ENCODE data around the gene IGLL1. TPM values are rescaled to one million over a fixed set of nuclear protein-coding genes. Genes with fewer than 3 reads are reported as not detected.

IGLL1 gene
- polyA plus RNA-seq, 1 of the 3 experiments (the other 2 are of a cell fraction): not detected

DNA sequence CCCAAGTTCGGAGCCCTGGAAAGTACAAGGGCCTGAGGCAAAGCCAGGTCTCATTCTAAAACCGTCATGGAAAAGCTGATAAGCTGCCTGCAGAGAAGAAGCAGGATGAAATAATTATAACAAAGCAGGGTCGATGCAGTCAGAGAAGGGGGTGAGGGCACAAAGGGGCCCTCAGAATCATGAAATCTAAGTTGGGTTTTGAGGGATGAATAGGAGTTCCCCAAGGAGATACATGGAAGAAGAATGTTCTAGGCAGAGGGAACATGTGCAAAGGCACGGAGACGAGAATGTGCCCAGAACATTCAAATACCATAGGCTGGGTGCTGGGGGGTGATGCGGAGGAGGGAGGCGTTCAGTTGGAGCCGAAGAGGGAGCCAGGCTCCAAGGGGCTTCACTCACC is 25.0 kb downstream of the IGLL1 start:
- DNase-seq: no peak
- no peaks in the 10 kb centered on the region for H3K36me3 ChIP-seq (replicated peaks in 1 of 2; ENCODE audit: control insufficient read depth in 1 of 2, insufficient read depth in 2 of 2, low read length in 1 of 2)
- no peak overlapping the region for H3K4me2 ChIP-seq
- ChIA-PET POLR2A (no interaction called here), CTCF (interaction anchor here (0.7 to 1.5 kb wide), 3 partner anchors 10 to 294 kb away, joined by 3 to 8 read pairs (median 3); no protein-coding TSS in a partner anchor)
- H3K79me2 ChIP-seq (ENCODE audit: insufficient read depth): no peaks in the 10 kb centered on the region
- no peak overlapping the region for H3K9ac ChIP-seq
- no peaks in the 10 kb centered on the region for H3F3A ChIP-seq (replicated peaks; ENCODE audit: insufficient read depth)
- WGBS (ENCODE audit: low lambda C conversion rate): 61% methylated on average over 8 of the region's 8 CpGs
- no peak overlapping the region for H3K27ac ChIP-seq (ENCODE audit: low read depth in 2 of 2, low read length in 1 of 2)
- H3K4me3 ChIP-seq (ENCODE audit: low read depth in 2 of 2, low read length in 1 of 2): no peak overlapping the region
- no peaks in the 10 kb centered on the region for H3K4me1 ChIP-seq (ENCODE audit: control insufficient read depth in 1 of 2, insufficient read depth in 2 of 2, low read depth in 1 of 2, low read length in 1 of 2)
- no peaks in the 10 kb centered on the region for H3K27me3 ChIP-seq (ENCODE audit: insufficient read depth)
- no peaks in the 10 kb centered on the region for H3K9me3 ChIP-seq
- no peaks in the 10 kb centered on the region for H4K20me1 ChIP-seq (ENCODE audit: insufficient read depth)
- TF ChIP-seq, protein P1, sequence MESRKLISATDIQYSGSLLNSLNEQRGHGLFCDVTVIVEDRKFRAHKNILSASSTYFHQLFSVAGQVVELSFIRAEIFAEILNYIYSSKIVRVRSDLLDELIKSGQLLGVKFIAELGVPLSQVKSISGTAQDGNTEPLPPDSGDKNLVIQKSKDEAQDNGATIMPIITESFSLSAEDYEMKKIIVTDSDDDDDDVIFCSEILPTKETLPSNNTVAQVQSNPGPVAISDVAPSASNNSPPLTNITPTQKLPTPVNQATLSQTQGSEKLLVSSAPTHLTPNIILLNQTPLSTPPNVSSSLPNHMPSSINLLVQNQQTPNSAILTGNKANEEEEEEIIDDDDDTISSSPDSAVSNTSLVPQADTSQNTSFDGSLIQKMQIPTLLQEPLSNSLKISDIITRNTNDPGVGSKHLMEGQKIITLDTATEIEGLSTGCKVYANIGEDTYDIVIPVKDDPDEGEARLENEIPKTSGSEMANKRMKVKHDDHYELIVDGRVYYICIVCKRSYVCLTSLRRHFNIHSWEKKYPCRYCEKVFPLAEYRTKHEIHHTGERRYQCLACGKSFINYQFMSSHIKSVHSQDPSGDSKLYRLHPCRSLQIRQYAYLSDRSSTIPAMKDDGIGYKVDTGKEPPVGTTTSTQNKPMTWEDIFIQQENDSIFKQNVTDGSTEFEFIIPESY (IDR thresholded peaks at IDR 0.05; ENCODE audit: borderline replicate concordance, low read depth): no peak
- no peak for TF ChIP-seq MEF2A (IDR thresholded peaks at IDR 0.05; ENCODE audit: borderline replicate concordance, low read depth)
- TF ChIP-seq YY1 (IDR thresholded peaks at IDR 0.05; ENCODE audit: low read depth): no peak
- TF ChIP-seq TAF1 (IDR thresholded peaks at IDR 0.05; ENCODE audit: borderline replicate concordance, low read depth, low read length): no peak
- TF ChIP-seq SMC3 (IDR thresholded peaks at IDR 0.05; ENCODE audit: low read depth, low read length): no peak
- no peak for TF ChIP-seq RCOR1 (IDR thresholded peaks at IDR 0.05; ENCODE audit: low read length)
- TF ChIP-seq SIN3A (IDR thresholded peaks at IDR 0.05; ENCODE audit: borderline replicate concordance, low read depth, low read length): no peak
- no peak for TF ChIP-seq NRF1 (IDR thresholded peaks at IDR 0.05; ENCODE audit: low read depth, low read length)
- H3K9me2 ChIP-seq: no peaks in the 10 kb centered on the region
- no peak overlapping the region for H2AFZ ChIP-seq (ENCODE audit: low read depth)

DNA sequence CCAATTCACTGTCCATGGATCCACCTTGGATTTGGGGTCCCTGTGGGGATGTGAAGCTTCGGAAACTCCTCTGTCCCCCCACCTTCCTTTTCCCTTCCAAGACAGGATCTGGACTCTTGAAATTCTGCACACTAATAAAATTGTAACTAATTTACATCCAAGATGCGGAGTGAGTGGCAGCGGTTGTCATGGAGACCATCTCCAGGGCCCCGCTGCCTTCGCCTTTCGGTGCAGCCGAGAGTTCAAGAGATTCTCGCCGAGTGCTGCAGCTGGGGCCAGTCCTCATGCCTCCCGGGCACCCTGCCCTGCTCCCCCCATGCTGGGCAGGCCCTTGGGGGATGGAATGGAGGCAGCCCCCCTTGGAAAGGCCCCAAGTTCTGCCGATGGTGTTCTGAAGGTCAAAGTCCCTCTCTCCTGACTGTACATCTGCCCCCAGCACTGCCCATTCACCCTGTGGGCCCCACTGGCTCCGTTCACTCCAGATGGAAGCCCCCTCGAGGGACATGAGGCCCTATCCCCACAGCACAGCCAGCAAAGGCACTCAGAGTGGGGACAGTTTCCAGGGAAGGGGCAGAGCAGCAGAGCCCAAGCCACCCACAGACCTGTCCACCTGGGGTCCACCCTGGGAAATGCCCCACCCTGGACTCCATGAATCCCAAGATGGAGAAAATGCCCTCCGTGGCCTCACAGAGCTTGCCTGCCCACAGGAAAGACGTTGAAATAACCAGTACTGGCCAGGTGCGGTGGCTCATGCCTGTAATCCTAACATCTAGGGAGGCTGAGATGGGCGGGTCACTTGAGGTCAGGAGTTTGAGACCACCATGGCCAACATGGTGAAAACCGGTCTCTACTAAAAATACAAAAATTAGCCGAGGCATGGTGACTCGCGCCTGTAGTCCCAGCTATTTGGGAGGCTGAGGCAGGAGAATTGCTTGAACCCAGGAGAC is 25.9 kb downstream of the IGLL1 start:
- Histone ChIP-seq H3K9ac (no peak overlapping the region), H3K4me3 (ENCODE audit: low read depth in 2 of 2, low read length in 1 of 2) (no peak overlapping the region), H3K27me3 (ENCODE audit: insufficient read depth) (no peaks in the 10 kb centered on the region), H3K4me2 (no peak overlapping the region), H2AFZ (ENCODE audit: low read depth) (no peak overlapping the region), H4K20me1 (ENCODE audit: insufficient read depth) (no peaks in the 10 kb centered on the region), H3K27ac (ENCODE audit: low read depth in 2 of 2, low read length in 1 of 2) (no peak overlapping the region), H3F3A (replicated peaks; ENCODE audit: insufficient read depth) (no peaks in the 10 kb centered on the region), H3K4me1 (ENCODE audit: control insufficient read depth in 1 of 2, insufficient read depth in 2 of 2, low read depth in 1 of 2, low read length in 1 of 2) (no peaks in the 10 kb centered on the region), H3K36me3 (replicated peaks in 1 of 2; ENCODE audit: control insufficient read depth in 1 of 2, insufficient read depth in 2 of 2, low read length in 1 of 2) (no peaks in the 10 kb centered on the region), H3K79me2 (ENCODE audit: insufficient read depth) (no peaks in the 10 kb centered on the region), H3K9me2 (no peaks in the 10 kb centered on the region), H3K9me3 (no peaks in the 10 kb centered on the region)
- CTCF ChIA-PET: no interaction called here
- WGBS (ENCODE audit: low lambda C conversion rate): 70% methylated on average over 21 of the region's 21 CpGs
- POLR2A ChIA-PET: interaction anchor here (0.7 kb wide), 1 partner anchor 291 kb away, joined by 4 read pairs; no protein-coding TSS in a partner anchor
- TF ChIP-seq RFX5 (IDR thresholded peaks at IDR 0.05; ENCODE audit: low read length) (no peak), JUND (IDR thresholded peaks at IDR 0.05) (no peak), FOXJ3 (CRISPR knock-in tag; IDR thresholded peaks at IDR 0.05) (no peak), NFIC (IDR thresholded peaks at IDR 0.05; ENCODE audit: borderline replicate concordance) (no peak)
- TF ChIP-seq, protein P2, sequence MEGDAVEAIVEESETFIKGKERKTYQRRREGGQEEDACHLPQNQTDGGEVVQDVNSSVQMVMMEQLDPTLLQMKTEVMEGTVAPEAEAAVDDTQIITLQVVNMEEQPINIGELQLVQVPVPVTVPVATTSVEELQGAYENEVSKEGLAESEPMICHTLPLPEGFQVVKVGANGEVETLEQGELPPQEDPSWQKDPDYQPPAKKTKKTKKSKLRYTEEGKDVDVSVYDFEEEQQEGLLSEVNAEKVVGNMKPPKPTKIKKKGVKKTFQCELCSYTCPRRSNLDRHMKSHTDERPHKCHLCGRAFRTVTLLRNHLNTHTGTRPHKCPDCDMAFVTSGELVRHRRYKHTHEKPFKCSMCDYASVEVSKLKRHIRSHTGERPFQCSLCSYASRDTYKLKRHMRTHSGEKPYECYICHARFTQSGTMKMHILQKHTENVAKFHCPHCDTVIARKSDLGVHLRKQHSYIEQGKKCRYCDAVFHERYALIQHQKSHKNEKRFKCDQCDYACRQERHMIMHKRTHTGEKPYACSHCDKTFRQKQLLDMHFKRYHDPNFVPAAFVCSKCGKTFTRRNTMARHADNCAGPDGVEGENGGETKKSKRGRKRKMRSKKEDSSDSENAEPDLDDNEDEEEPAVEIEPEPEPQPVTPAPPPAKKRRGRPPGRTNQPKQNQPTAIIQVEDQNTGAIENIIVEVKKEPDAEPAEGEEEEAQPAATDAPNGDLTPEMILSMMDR (IDR thresholded peaks at IDR 0.05): no peak
- TF ChIP-seq, protein P3, sequence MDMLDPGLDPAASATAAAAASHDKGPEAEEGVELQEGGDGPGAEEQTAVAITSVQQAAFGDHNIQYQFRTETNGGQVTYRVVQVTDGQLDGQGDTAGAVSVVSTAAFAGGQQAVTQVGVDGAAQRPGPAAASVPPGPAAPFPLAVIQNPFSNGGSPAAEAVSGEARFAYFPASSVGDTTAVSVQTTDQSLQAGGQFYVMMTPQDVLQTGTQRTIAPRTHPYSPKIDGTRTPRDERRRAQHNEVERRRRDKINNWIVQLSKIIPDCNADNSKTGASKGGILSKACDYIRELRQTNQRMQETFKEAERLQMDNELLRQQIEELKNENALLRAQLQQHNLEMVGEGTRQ (IDR thresholded peaks at IDR 0.05; ENCODE audit: borderline replicate concordance, low read depth, low read length): no peak
- TF ChIP-seq, protein P4, sequence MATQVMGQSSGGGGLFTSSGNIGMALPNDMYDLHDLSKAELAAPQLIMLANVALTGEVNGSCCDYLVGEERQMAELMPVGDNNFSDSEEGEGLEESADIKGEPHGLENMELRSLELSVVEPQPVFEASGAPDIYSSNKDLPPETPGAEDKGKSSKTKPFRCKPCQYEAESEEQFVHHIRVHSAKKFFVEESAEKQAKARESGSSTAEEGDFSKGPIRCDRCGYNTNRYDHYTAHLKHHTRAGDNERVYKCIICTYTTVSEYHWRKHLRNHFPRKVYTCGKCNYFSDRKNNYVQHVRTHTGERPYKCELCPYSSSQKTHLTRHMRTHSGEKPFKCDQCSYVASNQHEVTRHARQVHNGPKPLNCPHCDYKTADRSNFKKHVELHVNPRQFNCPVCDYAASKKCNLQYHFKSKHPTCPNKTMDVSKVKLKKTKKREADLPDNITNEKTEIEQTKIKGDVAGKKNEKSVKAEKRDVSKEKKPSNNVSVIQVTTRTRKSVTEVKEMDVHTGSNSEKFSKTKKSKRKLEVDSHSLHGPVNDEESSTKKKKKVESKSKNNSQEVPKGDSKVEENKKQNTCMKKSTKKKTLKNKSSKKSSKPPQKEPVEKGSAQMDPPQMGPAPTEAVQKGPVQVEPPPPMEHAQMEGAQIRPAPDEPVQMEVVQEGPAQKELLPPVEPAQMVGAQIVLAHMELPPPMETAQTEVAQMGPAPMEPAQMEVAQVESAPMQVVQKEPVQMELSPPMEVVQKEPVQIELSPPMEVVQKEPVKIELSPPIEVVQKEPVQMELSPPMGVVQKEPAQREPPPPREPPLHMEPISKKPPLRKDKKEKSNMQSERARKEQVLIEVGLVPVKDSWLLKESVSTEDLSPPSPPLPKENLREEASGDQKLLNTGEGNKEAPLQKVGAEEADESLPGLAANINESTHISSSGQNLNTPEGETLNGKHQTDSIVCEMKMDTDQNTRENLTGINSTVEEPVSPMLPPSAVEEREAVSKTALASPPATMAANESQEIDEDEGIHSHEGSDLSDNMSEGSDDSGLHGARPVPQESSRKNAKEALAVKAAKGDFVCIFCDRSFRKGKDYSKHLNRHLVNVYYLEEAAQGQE (IDR thresholded peaks at IDR 0.05; ENCODE audit: low read depth, low read length): no peak
- DNase-seq: no peak

All from SK-N-SH (cell line).